C4-2B (cell line): ENCODE data around the gene DHPS.

Source experiments
- ZFX ChIP-seq: fragments of 450-650 bp; IDR thresholded peaks from 2 replicates; pipeline ENCODE4 v1.6.1; 2017
- TF ChIP-seq, protein P1 (sequence below): fragments of 450-650 bp; conservative IDR thresholded peaks from 2 replicates; pipeline ENCODE4 v1.5.1; 2017; ENCODE audit warnings: mild to moderate bottlenecking

DNA sequence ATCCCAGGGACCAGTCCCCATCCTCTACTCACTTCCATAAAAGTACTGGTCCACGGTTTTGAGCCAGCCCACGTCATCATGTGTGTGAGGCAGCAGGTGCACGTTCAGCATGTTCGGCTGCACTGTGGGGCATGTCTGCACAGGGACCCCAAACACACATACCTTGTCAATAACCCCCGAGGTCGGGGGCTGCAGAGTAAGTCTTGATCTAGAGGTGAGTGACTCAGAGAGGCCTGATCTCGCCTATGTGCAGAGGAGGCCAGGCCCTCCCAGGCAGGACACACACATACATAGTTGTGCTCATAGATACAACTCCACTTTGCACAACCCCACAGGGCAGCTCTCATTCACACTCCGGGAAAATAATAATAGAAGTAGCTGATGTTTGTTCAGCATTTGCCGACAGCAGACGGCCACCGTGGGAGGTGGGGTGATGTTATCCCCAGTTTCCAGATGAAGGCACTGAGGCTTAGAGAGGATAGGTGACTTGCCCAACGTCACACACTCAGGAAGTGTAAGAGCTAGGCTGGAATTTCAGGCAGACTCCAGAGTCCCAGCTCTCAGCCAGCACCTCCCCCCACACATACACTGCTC, 15.9 kb downstream of the DHPS start:
- TF ChIP-seq, protein P1, sequence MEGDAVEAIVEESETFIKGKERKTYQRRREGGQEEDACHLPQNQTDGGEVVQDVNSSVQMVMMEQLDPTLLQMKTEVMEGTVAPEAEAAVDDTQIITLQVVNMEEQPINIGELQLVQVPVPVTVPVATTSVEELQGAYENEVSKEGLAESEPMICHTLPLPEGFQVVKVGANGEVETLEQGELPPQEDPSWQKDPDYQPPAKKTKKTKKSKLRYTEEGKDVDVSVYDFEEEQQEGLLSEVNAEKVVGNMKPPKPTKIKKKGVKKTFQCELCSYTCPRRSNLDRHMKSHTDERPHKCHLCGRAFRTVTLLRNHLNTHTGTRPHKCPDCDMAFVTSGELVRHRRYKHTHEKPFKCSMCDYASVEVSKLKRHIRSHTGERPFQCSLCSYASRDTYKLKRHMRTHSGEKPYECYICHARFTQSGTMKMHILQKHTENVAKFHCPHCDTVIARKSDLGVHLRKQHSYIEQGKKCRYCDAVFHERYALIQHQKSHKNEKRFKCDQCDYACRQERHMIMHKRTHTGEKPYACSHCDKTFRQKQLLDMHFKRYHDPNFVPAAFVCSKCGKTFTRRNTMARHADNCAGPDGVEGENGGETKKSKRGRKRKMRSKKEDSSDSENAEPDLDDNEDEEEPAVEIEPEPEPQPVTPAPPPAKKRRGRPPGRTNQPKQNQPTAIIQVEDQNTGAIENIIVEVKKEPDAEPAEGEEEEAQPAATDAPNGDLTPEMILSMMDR, result no peak
- no peak for TF ChIP-seq ZFX
